ENCODE results near the gene TSPAN3. TPM values are rescaled to one million over a fixed set of nuclear protein-coding genes. Genes with fewer than 3 reads are reported as not detected.

Gene TSPAN3
- polyA plus RNA-seq, 4 donors, result 391 to 515 (median 455) TPM

- DNase-seq (ENCODE audit: low read depth in 4 of 4, low spot score in 2 of 4), result no peak
Measured at GRCh38 chr15:77057685-77058084, 13.2 kb downstream of the TSPAN3 start.

GRCh38 chr15:77057072-77057471 is 13.8 kb downstream of the TSPAN3 start:
- DNase-seq (ENCODE audit: low read depth in 4 of 4, low spot score in 2 of 4), result no peak

- no peak for DNase-seq (ENCODE audit: low read depth in 4 of 4, low spot score in 2 of 4)
Measured at GRCh38 chr15:77053709-77054108, 17.2 kb downstream of the TSPAN3 start.

- no peak for DNase-seq (ENCODE audit: low read depth in 4 of 4, low spot score in 2 of 4)
Measured at GRCh38 chr15:77052556-77052955, 18.4 kb downstream of the TSPAN3 start.

DNA sequence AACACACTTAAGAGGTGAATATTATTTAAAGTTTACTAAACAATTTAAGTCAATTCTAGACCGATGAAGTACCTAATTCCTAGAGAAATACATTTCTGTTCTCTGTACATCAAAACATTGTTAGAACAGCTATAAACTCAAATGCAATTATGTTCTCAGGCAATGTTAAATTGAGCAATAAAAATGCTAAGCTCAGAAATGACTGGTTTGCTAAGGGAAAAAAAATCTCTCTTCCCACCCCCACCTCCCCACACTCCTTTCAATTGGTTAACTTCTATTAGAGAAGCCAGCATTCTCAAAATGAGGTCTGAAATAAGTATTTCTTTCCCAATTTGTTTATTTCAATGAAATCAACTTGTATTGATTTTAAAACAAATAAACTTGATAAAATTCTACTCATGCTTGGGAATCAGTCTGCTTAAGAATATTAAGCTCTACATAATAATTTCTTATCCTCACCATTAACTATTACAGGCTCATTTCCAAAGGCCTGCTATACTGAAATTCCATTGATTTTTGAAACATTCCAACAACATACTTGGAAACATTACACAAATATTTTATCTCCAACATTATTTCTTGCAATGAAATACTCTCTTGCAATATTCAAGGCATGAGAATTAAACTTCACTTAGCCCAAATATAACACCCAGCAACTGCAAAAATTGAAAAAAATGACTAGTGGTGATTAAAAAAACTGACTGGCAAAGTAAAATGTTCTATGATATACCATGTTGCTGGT is 22.6 kb downstream of the TSPAN3 start:
- no peak for DNase-seq (ENCODE audit: low read depth in 4 of 4, low spot score in 2 of 4)

DNA sequence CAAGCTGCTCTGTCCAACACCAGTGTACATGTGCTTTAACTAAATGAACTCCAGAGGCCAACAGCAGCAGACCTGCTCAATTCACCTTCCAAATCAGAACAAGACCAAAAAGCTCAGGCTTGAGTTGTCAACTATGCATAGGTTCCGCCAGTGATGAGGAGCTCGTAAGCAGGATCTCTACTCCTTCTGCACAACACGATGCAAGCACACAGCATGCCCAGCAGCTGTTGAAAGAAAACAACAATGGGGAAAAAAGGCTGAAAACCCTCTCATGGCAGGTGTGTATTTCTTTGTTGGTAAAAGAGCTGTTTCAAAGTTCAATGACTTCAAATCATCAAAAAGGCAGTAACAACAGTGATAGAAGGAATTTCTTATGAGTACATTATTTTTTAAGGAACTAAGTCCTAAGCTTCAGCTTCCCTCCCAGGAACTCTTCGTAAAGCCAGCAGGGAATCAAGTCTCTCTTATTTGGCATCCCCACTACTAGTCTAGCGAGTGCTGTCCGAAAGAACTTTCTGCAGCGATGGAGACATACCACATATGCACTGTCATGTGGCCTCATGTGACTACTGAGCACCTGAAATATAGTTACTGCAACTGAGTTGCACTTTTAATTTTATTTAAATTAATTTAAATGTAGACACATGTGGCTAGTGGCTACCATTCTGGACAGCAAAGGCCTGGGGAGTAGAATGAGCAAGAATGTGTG is 24.1 kb downstream of the TSPAN3 start:
- no peak for DNase-seq (ENCODE audit: low read depth in 4 of 4, low spot score in 2 of 4)

- DNase-seq (ENCODE audit: low read depth in 4 of 4, low spot score in 2 of 4), result no peak
Measured at GRCh38 chr15:77045985-77046384, 24.9 kb downstream of the TSPAN3 start.

GRCh38 chr15:77044228-77045042 is 26.5 kb downstream of the TSPAN3 start:
- no peak for DNase-seq (ENCODE audit: low read depth in 4 of 4, low spot score in 2 of 4)

GRCh38 chr15:77042955-77043920 is 27.7 kb downstream of the TSPAN3 start:
- DNase-seq (ENCODE audit: low read depth in 4 of 4, low spot score in 2 of 4), result no peak

GRCh38 chr15:77042245-77042919 is 28.5 kb downstream of the TSPAN3 start:
- no peak for DNase-seq (ENCODE audit: low read depth in 4 of 4, low spot score in 2 of 4)

GRCh38 chr15:77040673-77041072 is 30.2 kb downstream of the TSPAN3 start:
- no peak for DNase-seq (ENCODE audit: low read depth in 4 of 4, low spot score in 2 of 4)

- no peak for DNase-seq (ENCODE audit: low read depth in 4 of 4, low spot score in 2 of 4)
Measured at GRCh38 chr15:77039848-77040247, 31.1 kb downstream of the TSPAN3 start.

DNA sequence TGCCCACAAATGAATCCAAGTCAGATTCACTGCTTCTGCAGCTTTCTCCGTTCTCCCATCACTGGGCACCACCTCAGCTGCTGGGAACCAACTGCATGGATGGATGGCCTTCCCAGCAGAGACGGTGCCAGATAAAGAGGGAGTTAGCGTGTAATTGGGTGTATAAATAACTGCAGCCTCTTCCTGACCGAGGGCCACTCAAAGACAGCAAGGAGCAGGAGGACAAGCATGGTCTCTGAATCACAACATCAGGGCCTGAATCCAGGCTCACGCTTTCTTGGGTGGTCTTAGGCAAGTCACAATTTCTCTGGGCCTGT is 31.7 kb downstream of the TSPAN3 start:
- no peak for DNase-seq (ENCODE audit: low read depth in 4 of 4, low spot score in 2 of 4)

DNA sequence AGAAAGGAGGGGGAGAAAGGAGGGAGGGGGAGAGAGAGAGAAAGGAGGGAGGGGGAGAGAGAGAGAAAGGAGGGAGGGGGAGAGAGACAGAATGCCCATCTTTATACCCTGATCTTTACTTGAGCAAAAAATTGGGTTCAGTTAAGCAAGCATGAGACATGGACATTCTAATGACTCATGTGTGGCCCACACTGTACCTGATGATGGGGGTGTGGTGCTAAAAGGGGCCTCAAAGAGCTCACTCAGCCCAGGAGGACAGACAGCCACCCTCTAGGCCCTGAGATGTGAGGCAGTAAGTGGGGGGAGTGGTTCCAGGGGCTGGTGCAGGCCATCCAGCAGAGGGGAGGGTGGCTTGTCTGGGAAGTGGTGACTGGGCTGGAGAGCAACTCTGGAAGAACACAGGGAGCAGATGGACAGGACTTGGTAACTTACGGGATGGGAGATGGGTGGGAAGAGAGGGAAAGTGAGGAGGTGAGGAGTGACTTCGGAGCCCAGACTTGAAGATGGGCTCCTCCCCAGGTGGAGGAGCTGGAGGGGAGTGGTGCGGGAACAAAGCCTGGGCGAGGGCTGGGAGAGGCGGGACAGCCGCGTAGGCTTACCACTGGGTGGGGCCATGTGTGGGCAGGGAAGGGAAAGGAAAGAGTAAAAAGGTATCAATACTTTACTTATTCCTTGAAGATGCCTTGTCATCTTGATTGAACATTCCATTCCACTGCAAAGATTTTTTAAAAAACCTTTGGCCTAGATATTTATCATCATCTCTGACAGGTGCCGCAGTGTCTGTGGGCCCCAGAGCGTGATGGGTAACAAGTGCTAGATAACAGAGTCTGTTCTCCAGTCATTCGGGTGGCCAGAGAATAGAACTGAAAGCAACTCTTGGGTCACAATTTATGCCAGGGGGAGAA is 32.3 kb downstream of the TSPAN3 start:
- no peak for DNase-seq (ENCODE audit: low read depth in 4 of 4, low spot score in 2 of 4)

DNA sequence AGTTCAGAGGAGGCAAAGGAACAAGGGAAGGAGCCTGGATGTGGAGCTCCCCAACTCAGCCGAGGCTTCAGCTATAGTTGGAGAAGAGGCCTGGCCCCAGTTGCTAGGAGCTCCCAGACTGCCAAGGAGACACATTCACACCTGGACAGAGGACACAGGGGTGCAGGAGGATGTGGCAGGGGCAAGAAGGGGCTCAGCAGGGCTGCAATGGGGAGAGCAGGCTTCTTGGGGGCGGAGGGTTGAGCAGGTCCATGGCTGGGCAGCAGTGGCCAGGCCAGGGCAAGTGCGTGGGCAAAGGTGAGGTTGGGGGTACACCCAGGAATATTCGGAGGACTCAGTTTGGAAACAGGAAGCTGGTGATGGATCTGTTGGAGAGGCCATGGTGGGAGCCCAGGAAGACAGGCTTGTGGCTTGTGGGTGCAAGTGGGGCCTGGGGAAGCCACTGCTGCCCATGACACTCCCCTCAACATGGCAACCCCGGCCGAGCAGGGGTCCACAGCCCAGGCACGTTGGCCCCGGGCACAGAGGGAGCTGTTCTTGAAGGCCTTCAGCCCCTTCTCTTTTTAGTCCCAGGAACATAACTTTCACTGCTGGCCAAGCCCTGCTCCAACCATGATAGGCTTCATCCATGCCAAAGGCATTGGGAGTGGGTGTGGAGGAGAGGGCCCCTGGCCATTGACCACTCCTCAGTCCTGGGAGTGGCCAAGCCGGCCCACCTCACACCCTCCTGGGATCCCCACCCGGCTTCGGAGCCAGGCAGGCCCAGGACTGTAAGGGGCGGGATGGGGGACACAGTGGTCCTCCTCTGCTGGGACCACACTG is 33.3 kb downstream of the TSPAN3 start:
- DNase-seq (ENCODE audit: low read depth in 4 of 4, low spot score in 2 of 4), result no peak

- no peak for DNase-seq (ENCODE audit: low read depth in 4 of 4, low spot score in 2 of 4)
Measured at GRCh38 chr15:77036537-77037387, 34.1 kb downstream of the TSPAN3 start.

GRCh38 chr15:77035999-77036471 is 34.9 kb downstream of the TSPAN3 start:
- no peak for DNase-seq (ENCODE audit: low read depth in 4 of 4, low spot score in 2 of 4)
